ENCODE measurements around the gene CCDC175.

Gene CCDC175

GRCh38 chr14:59458486-59458885, 118.1 kb downstream of the CCDC175 start:
- Histone ChIP-seq H3K27me3 (ENCODE audit: insufficient read depth, low read length) (no peaks in the 10 kb centered on the region), H2AFZ (ENCODE audit: low read length) (no peak overlapping the region)

GRCh38 chr14:59455411-59455810, 121.2 kb downstream of the CCDC175 start:
- no peak overlapping the region for H3K4me3 ChIP-seq (ENCODE audit: low read depth, low read length, poor library complexity, severe bottlenecking)
- no peak overlapping the region for H2AFZ ChIP-seq (ENCODE audit: low read length)
- H3K27me3 ChIP-seq (ENCODE audit: insufficient read depth, low read length), result no peaks in the 10 kb centered on the region
- H3K9ac ChIP-seq (ENCODE audit: low read length), result no peak overlapping the region
- H3K79me2 ChIP-seq (ENCODE audit: insufficient read depth, low read length), result no peaks in the 10 kb centered on the region
- no peak overlapping the region for H3K4me2 ChIP-seq (ENCODE audit: low read length)
- H3K9me2 ChIP-seq (ENCODE audit: low read depth, low read length), result no peaks in the 10 kb centered on the region
- TF ChIP-seq EZH2 (IDR thresholded peaks at IDR 0.05; ENCODE audit: borderline replicate concordance, low read length) (no peak), CTCF (IDR thresholded peaks at IDR 0.05; ENCODE audit: low read length) (no peak)
- no peaks in the 10 kb centered on the region for H3K4me1 ChIP-seq (ENCODE audit: insufficient read depth, low read length, severe bottlenecking)
- no peaks in the 10 kb centered on the region for H3F3A ChIP-seq (ENCODE audit: insufficient read depth, low read length)
- no peaks in the 10 kb centered on the region for H4K20me1 ChIP-seq (ENCODE audit: insufficient read depth, low read length)
- no peaks in the 10 kb centered on the region for H3K9me3 ChIP-seq (ENCODE audit: low read length)
- H3K27ac ChIP-seq (ENCODE audit: low read depth, low read length, poor library complexity, severe bottlenecking), result no peak overlapping the region
- H3K36me3 ChIP-seq (ENCODE audit: insufficient read depth, low read length), result no peaks in the 10 kb centered on the region

More at GRCh38 chr14:59458486-59458885, 118.1 kb downstream of the CCDC175 start:
- Histone ChIP-seq H3K4me2 (ENCODE audit: low read length) (no peak overlapping the region), H3K9ac (ENCODE audit: low read length) (no peak overlapping the region), H4K20me1 (ENCODE audit: insufficient read depth, low read length) (no peaks in the 10 kb centered on the region), H3K9me2 (ENCODE audit: low read depth, low read length) (no peaks in the 10 kb centered on the region), H3K9me3 (ENCODE audit: low read length) (no peaks in the 10 kb centered on the region), H3K79me2 (ENCODE audit: insufficient read depth, low read length) (no peaks in the 10 kb centered on the region), H3F3A (ENCODE audit: insufficient read depth, low read length) (no peaks in the 10 kb centered on the region), H3K36me3 (ENCODE audit: insufficient read depth, low read length) (peaks cover 5% of the 10 kb centered on the region; the same call in 1 of the 2 replicates), H3K27ac (ENCODE audit: low read depth, low read length, poor library complexity, severe bottlenecking) (no peak overlapping the region), H3K4me1 (ENCODE audit: insufficient read depth, low read length, severe bottlenecking) (no peaks in the 10 kb centered on the region), H3K4me3 (ENCODE audit: low read depth, low read length, poor library complexity, severe bottlenecking) (no peak overlapping the region)
- TF ChIP-seq CTCF (IDR thresholded peaks at IDR 0.05; ENCODE audit: low read length) (no peak), EZH2 (IDR thresholded peaks at IDR 0.05; ENCODE audit: borderline replicate concordance, low read length) (no peak)
